NCI-H2029 (cell line): ENCODE measurements around the gene CCNJL.
"Not testable (repeated sequence)": the region's sequence is repeated elsewhere in the genome, so short reads cannot be mapped to it uniquely, and the experiment has no call there.

Source experiments
- DNase-seq: peaks from one replicate; lab custom pipeline; 2025; lab: John Stamatoyannopoulos, UW

The CCNJL gene

DNA sequence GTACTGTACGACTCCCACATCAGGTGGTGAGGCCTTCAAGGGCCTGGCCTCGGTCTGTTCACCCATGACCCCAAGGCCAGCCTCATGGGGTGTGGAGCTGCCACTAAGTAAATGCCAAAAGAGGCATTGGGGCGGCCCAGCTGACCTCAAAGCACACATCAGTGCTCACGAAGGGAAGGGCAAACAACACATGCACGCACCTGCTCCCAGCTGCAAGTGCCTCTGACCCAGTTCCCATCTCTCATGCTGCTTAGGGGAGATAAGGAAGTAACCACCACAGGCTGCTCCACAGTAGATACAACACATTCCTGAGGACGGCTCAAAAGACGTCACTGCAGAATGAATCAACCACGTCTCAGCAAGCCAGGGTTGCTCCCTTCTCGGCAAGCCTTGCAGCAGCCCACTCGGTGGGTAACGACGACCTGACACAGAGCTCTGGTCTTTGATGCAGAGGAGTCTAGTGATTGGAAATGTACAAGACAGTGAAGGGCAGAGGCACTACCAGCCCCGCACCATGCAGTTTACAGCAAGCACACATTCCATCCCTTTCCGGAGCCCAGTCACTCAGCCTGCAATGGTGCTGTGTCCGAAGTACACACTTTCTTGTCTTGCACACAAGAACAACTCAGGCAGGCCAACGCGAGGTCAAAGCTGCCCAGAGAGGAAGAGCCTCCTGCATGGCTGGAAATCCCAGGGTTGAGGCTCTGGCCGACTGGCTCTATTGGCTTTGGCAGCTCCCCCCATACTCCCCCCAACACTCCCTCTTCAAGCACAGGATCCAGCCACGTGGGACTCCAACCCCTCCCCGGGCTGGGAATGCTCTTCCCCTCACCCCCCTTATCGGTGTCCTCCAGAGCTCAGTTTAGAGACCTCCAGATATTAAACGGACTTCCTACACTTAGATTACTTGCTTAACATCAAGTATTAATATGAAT, 51.2 kb downstream of the CCNJL start:
- peak; percentile 60 for DNase-seq

DNA sequence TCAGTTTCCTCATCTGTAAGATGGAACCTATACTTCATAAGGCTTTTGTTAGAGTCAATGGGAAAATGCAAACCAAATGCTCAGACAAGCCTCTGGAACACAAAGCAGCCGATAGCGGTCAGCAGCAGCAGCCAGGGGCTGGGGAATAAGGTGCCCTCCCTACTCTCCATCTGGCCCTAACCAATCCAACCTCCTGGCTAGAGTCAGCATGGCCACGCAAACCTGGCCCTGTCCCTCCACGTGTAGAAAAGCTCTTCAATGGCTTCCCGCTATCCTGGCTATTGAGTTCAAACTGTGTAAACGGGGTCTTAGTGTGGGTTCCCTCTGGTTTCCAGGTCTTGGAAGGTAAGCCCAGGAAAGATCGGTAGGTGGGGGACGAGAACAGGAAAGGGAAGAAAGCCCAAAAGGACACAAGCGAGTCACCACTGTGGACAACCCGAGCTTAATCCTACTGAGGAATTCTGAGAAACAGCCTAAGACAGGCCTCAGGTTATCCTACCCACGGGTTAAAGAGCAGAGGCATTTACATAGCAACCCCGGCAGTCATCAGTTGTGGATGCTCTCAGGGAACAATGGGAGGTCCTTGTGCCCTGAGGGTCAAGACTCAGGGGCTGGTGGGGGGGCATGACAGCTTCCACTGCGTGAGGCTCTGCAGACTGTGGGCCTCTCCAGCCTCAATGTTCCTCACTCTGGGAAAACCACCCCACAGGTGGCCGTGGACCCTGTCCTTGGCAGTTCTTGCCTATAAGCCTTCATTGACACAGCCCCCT, 52.2 kb downstream of the CCNJL start:
- DNase-seq: no peak

DNA sequence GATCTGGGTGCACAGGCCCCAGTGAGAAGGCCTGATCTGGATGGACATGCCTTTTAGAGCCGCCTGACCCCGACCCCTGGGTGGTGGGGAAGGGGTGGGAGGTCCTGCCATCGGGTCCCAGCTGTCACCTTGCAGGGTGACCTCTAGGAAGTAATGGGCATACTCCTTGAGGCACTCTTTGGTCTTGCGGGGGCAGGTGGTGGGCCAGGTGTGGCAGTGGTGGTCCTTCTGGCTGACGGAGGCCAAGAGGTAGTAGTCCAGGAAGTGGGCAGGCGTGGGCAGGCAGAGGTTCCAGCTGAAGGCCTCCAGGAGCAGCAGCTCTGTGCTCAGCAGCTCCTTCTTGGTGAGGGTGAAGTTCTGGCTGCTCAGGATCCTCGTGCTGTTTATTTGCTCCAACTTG, 53.0 kb downstream of the CCNJL start:
- no peak for DNase-seq

DNA sequence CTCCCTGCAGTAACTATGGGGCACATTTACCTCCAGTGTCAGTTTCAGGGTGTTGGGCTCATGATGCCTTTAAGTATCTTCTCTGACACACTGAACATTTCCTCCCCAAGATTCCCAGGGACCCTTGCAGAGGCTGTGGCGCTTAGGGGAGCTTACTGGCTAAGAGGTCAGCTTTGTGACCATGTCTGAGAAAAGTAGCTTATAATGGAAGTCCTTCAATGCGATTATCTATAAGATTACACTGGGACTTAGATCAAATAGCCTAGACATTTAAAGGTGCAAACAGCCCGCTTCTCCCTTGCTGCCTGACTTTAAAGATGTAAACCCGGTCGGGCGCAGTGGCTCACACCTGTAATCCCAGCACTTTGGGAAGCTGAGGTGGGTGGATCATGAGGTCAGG, 57.7 kb downstream of the CCNJL start:
- DNase-seq: no peak

DNA sequence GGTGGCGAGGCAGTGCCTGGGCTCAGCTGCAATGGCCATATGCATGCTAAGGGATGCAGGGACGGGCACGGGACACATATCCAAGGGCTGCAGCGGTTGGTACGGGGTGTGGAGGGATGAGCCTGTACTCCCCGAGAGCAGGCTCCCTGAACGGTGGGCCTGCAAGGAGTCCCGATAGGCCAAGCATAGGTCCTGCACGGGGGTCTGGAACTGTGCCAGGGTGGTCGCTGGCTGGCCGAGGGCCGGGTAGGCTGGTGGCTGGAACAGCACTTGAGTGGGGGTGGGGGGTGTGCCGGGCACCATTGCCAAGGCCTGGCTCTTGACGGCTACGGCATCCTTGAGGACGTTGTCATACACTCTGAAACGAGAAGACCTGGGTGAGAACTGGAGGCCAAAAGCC, 58.9 kb downstream of the CCNJL start:
- no peak for DNase-seq

DNA sequence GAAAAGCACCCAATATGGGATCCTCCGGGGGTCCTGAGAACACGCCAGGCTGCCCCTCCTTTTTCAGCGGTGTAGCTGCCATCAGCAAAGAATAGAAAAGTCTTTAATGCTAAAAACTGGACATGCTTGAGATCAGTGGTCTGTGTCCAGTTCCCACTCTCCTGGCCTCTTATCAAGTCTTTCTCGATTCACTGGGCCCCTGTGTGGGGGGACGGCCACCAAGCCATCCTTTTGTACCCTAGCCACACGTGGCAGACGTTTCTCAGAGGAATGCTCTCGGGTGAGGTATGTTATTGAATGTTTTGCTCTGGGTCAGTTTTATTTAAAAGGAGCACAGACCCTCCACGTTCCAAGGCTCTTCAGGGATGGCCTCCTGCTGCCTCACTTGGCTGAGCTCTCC, 59.4 kb downstream of the CCNJL start:
- DNase-seq: no peak

DNA sequence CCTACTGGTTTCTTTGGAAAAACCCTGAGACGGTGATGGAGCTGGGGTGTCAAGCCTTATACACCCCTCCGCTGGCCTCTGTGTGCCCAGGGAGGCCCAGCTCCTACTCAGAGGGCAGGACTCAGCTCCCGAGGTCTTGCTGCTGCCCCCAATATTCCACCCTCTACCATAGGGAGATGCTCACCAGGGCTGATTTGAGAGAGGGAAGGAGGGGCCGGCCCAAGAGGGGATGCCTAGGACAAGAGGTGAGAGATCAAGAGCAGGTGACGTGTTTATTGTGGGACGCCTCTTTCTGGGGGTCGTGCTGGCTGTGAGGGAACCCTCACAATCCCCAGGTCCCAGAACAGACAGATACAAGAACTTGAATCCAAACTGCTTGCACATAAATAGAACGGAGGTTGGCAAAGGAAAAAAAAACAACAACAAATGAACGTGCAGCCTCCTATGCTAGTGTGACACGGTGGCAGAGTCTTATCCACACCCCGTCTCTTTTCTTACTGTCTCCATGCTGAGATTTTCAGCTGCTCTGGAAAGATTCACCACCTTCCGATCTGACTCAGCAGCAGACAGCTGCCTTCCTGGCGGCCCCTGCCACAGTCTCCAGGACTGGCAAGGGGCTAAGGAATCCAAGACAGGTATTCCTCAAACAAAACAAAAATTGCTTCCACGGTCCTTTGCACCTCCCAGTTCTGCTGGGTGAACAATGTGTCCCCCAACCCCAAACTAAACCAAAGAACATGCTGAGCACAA, 60.8 kb downstream of the CCNJL start:
- DNase-seq: no peak

DNA sequence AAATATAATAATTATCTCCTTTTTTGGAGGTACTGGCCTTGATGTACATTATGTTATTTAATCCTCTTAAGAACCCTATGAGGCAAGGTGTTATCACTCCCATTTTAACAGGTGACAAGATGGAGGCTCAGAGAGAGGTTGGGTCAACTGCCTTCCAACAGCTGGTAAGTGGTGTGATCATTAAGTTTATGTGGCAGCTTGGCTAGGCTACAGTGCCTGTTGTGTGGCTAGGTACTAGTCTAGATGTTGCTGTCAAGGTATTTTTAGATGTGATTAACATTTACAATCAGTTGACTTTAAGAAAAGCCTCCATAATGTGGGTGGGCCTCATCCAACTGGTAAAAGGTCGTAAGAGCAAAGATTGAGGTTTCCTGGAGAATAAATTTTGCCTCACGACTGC, 61.5 kb downstream of the CCNJL start:
- no peak for DNase-seq

DNA sequence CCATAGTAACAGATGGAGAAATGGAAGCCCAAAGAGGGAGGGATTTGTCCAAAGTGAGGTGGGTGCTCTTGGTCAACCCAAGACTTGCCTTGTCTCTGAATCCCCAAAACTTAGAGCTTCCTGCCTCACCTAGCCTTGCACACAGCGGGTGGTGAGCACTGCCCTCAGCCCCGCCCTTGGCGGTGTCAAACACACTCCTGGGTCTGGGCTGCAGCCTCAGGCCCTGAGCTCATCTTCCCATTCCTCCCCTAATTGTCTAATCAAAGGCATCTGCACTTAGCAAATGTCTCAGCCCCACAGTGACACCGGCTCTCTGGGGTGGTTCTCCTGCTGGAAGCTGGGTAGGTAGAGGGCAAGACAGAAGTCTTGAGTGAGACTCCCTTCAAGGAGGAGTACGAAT, 62.1 kb downstream of the CCNJL start:
- DNase-seq: no peak

DNA sequence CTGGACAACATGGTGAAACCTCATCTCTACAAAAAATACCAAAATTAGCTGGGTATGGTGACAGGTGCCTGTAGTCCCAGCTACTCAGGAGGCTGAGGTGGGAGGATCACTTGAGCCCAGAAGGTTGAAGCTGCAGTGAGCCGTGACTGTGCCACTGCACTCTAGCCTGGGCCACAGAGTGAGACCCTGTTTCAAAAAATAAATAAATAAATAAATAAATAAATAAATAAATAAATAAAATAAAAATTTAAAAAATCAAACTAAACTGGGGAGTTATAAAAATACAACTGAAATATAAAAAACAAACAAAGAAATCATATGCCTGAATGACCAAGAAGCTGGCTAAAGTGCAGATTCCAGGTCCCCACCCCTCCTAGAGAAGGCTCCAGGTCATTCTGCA, 62.8 kb downstream of the CCNJL start:
- not testable (repeated sequence) for DNase-seq

DNA sequence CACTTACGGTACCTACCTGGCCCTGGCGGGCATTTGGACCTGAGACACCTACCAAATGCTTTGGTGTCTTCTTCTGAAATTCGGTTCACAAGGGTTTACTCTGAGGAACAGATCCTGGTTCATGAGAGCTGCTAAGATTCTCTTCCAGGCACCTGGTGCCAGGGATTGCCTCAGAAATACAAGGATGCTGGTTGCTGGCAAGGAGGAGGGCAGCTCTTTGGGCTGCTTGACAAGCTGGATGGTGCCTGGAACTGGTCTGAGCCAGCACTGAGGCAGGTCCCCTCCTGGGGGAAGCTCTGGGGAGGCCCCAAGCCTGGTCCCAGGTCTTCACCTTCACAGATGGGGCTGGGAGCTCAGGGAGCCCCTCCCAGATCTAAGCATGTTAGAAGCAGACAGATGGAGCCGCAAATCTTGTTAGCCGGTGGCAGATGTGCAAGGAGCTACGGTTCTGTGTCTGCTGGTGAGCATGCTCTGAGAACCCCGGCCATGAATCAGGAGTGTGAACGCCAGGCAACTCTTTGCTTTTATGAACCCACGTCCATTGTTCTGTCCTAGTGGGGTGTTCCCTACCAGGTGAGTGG, 66.8 kb downstream of the CCNJL start:
- no peak for DNase-seq

DNA sequence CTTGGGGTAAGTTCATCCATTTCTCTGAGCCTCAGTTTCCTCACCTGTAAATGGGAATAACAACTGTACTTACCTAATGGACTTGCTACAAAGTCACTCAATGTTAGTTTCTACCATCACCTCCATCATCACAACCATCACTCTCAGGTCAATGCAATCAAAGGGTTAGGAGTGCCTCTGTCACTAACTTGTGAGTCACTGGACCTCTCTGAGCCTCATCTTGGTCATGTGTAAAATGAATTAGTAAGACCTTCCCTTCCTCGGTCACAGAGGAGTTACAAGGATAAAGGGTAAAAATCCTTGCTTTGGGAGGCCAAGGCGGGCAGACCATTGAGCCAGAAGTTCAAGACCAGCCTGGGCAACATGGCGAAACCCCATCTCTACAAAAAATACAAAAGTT, 70.2 kb downstream of the CCNJL start:
- no peak for DNase-seq

DNA sequence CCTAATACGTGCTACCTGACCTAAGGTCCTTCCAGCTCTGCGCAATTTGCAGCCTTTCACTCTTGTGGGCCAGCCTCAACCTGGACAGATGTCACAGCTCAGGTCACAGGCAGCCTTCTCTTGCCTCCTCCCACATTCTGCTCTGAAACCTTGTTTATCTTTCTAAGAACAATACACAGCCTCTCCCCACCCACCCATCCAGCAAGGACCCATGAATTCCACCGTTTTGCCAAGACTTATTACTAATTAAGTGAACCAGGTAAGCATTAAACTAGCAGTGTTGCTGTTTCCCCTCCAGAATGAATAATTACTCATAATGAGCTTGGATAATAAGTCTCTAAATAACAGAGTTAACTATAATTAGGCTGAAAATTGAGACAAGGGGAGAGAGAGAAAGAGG, 72.0 kb downstream of the CCNJL start:
- no peak for DNase-seq

DNA sequence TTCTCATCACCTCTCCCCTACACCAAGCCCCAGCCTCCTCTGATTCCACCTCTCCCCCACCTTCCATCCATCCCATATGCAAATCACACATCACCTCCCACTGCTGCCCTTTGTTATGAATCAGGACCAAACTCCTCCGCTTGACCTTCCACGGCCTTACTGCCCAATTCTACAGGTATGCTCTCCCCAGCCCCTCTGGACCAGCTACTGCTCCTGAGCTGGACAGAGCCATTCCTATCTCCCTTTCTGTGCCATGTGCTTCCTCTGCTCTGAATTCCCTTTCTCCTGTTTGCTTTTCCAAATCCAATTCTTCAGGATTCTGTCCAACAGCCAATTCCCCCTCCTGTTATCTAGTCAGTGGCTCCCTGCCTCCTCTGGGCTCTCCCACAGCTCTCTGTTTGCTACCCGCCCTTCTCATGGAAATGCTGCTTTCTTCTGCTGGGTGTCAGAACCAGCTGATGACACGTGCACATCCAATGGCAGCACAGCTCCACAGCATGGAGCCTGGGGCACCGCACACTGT, 74.7 kb downstream of the CCNJL start:
- DNase-seq: no peak

DNA sequence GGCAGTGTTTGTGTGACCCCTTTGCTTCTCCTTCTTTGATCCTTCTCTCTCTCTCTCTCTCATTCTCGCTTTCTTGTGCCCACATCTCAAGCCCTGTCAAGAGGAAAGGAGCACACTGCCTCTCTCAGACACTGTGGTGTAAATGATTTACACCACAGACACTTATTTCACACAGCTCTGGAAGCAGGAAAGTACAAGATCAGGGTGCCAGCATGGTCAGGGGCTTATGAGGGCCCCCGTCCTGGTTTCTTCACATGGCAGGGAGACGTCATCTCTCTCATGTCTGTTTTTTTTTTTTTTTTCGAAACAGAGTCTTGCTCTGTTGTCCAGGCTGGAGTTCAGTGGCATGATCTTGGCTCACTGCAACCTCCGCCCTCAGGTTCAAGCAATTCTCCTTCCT, 76.6 kb downstream of the CCNJL start:
- DNase-seq: no peak

DNA sequence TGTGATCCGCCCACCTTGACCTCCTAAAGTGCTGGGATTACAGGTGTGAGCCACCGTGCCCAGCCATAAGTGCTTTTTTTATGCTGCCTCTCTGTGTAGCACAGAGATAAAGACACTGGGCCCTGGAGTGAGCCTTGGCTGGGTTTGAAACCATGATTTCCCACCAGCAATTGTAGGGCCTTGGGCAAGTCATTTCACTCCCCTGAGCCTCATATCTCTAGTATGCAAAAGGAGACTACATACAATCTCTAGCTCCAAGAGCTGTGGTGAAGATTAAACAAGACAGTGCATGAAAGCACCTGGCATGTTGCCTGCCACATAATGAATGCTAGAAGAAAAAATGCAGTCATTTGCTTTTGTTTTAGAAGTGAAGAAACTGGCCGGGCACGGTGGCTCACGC, 79.1 kb downstream of the CCNJL start:
- no peak for DNase-seq

DNA sequence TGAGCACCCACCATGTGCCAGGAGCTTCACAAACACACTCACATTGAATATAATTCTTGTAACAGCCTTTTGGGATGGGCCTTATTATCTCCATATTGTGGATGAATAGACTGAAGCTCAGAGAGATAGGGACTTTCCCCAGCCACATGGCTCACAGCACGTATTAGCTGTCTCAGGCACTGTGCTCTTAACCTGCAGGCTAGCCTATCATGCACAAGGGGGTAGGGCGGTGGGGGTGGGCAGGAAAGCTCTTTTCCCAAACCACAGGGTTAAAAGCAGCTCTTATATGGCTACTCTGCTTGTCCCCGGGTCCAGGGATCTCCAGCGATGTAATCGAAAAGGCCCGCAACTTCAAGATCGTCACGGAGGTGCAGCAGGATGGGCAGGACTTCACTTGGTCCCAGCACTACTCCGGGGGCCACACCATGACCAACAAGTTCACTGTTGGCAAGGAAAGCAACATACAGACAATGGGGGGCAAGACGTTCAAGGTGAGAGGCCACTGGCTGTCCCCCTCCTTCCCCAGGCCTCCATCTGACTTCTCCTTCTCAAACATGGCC, 80.5 kb downstream of the CCNJL start:
- DNase-seq: no peak

DNA sequence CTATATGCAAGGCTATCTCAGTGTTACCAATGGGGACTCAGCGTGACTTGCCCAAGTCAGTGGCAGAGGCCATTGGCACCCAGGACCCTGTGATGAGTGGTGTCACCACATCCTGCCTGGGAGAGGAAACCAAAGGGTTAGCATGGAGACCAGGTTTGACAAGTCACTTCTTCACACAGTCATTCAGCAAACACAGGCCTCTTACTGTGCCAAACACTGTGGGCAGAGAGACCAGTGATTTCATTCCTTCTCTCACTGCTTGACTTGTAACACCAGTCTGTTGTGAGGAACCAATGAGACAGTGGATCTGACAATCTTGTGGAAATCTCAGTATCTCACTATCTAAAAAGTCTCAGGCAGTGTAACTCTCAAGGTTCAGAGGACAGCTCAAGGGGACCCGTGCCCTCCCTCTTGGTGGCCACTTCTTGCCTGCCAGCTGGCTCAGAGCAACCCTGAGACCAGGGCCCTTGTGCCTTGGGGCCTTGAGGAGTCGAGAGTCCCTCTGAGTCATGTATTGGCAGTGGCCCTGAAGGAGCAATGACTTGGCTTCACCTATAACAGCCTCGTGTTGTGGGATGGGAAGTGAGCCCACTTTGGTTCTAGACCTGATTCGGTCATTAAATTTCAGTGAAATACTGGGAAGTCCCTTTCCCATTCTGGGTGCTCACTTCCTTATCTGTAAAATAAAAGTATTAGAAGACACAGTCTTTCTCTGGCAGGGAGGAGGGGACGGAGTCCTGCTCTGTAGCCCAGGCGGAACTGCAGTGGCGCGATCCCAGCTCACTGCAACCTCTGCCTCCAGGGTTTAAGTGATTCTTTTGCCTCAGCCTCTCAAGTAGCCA, 81.5 kb downstream of the CCNJL start:
- DNase-seq: no peak

DNA sequence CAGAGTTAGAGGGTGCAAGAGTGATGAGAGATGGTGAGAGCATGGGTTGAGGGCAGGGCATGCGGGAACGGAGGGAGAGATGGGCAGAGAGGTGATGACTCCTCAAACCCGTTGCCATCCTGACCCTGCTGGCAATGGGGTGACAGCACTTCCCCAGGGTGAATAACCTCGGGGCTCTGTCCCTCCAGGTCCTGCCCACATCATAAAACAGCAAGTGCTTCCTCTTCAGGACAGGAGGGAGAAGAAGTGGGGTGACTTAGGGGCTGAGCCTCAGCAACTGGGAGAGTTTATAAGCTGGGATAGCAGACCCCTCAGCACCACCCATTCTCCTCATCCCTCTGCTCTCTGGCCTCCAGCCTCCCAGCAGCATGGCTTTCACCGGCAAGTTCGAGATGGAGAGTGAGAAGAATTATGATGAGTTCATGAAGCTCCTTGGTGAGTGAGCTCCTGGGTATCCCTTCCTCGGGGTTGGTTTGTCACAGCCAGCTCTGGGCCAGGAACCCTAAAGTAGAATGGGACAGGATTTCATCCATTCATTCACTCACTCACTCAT, 83.1 kb downstream of the CCNJL start, which contains the start of gene FABP6:
TSS of gene FABP6 (plus strand) at position 317 of the 553 bp plus-strand sequence. CDS start at position 369, 52 bp downstream.
- DNase-seq: no peak

DNA sequence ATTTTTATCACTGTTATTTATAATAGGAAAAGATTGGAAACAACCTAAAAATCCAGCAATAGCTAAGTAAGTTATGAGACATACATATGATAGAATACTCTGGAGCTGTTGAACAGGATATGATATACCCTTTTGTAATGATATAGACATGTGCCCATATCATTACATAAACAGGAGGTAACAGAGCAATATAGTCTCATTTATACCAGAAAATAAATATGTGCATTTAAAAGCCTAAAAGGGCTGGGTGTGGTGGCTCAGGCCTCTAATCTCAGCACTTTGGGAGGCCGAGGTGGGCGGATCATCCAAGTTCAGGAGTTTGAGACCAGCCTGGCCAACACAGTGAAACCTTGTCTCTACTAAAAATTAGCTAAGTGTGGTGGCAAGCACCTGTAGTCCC, 85.4 kb downstream of the CCNJL start:
- DNase-seq: no peak
